Spleen (tissue), 11 donors: Measurements from ENCODE around the gene RAET1L. TPM values are rescaled to one million over a fixed set of nuclear protein-coding genes. Genes with fewer than 3 reads are reported as not detected.
"Not testable (repeated sequence)": the region's sequence is repeated elsewhere in the genome, so short reads cannot be mapped to it uniquely, and the experiment has no call there.

ENCODE experiments used
- DNase-seq: peaks from one replicate; pipeline ENCODE4 v3.0.0-alpha.2; 2020
- H3K27ac ChIP-seq, 8 donors: fragments of 200-600 bp; sonication (generic) in 7 of 8; 1 replicate in 4 of 8; 2 replicates in 4 of 8; pipeline versions ENCODE4 v1.5.0 to v1.8.0; 2016 to 2021; ENCODE audit warnings: inconsistent platforms in 4 of 8, mild to moderate bottlenecking in 4 of 8, moderate library complexity in 1 of 8
- H3K27me3 ChIP-seq, 7 donors: fragments of 200-600 bp; sonication (generic) in 6 of 7; replicated peaks in 1 of 7; 1 replicate in 4 of 7; 2 replicates in 3 of 7; pipeline versions ENCODE4 v1.5.0 to v1.8.0; 2016 to 2021; ENCODE audit warnings: inconsistent platforms in 3 of 7, mild to moderate bottlenecking in 1 of 7
- H3K36me3 ChIP-seq, 6 donors: fragments of 200-600 bp; sonication (generic) in 5 of 6; 1 replicate in 4 of 6; 2 replicates in 2 of 6; pipeline versions ENCODE4 v1.5.0 to v1.8.0; 2016 to 2021; ENCODE audit warnings: inconsistent platforms in 2 of 6
- H3K4me1 ChIP-seq, 6 donors: fragments of 200-600 bp; sonication (generic) in 5 of 6; 1 replicate in 3 of 6; 2 replicates in 3 of 6; pipeline versions ENCODE4 v1.5.0 to v1.8.0; 2016 to 2021; ENCODE audit warnings: inconsistent platforms in 3 of 6
- H3K4me3 ChIP-seq, 8 donors: fragments of 200-600 bp; sonication (generic) in 7 of 8; 1 replicate in 4 of 8; 2 replicates in 4 of 8; pipeline versions ENCODE4 v1.5.0 to v1.8.0; 2016 to 2021; ENCODE audit warnings: inconsistent platforms in 4 of 8, mild to moderate bottlenecking in 4 of 8, moderate library complexity in 2 of 8
- H3K9me3 ChIP-seq, 8 donors: fragments of 200-600 bp; sonication (generic) in 7 of 8; 1 replicate in 4 of 8; 2 replicates in 4 of 8; pipeline versions ENCODE4 v1.5.0 to v1.8.0; 2016 to 2021; ENCODE audit warnings: inconsistent platforms in 4 of 8
- POLR2A ChIP-seq, 3 donors: fragments of 450-650 bp; IDR thresholded peaks; one replicate each; pipeline ENCODE4 v1.5.1; 2017; ENCODE audit warnings: antibody characterized with exemption in 3 of 3, mild to moderate bottlenecking in 1 of 3
- POLR2AphosphoS5 ChIP-seq, 3 donors: sonication (generic); formaldehyde crosslinking; IDR thresholded peaks; one replicate each; pipeline ENCODE4 v1.5.1; 2017; ENCODE audit warnings: antibody characterized with exemption in 3 of 3
- WGBS, 5 donors: extraction: QIAGEN DNeasy Blood & Tissue Kit in 3 of 5; methylation state at CpG; one replicate each; pipeline versions ENCODE4 v1.1.5 to v1.1.7; 2013 to 2018; 5-methylcytosine and 5-hydroxymethylcytosine counted together
- intact Hi-C: fragments of 100-400 bp; cut with DNase I; formaldehyde crosslinking; loops from one replicate; pipeline ENCODE4 v1.15.0; 2023; ENCODE audit warnings: low total_unique reads
- polyA plus RNA-seq, 3 donors: library from polyadenylated mRNA; stranded (reverse); fragments of 200-250 nt; gene quantifications; one replicate each; pipeline ENCODE4 v1.2.1, GENCODE V29; 2013
- total RNA-seq, 7 donors: library from RNA; depleted of rRNA in 3 of 7; stranded (reverse); fragments of >200 nt in 3 of 7; fragmentation: NEBNext Ultra II Directional in 4 of 7; extraction: Animal tissue kit (Norgen Biotek cat#: 25700) in 4 of 7; gene quantifications; one replicate each; pipeline versions ENCODE4 v1.1.0 to v1.2.1, GENCODE V29; 2016 to 2021
- TF ChIP-seq, protein P1 (sequence below), 11 experiments: fragments of 200-600 bp in 7 of 11; fragments of 450-650 bp in 4 of 11; sonication (generic) in 4 of 11; IDR thresholded peaks in 8 of 11; conservative IDR thresholded peaks in 3 of 11; 1 replicate in 7 of 11; 2 replicates in 4 of 11; pipeline versions ENCODE4 v1.4.0 to v1.8.0; 2016 to 2021; ENCODE audit warnings: antibody characterized with exemption in 11 of 11, inconsistent platforms in 4 of 11, mild to moderate bottlenecking in 1 of 11
- donor health status: healthy with polysubstance abuse.
- donor health status: DM: no; HTN: no; CAD: no; lungs with moderate emphysema.
- donor health status: DM: no; HTN: no; CAD: no.
- donor health status: Bipolar disorder and iron deficiency.
- donor health status: healthy.
- donor health status: DM: no; HTN: no; CAD: no.
- donor health status: DM: yes; HTN: yes; CAD: no.

Gene RAET1L
- total and polyA plus RNA-seq, 10 donors, result not detected

DNA sequence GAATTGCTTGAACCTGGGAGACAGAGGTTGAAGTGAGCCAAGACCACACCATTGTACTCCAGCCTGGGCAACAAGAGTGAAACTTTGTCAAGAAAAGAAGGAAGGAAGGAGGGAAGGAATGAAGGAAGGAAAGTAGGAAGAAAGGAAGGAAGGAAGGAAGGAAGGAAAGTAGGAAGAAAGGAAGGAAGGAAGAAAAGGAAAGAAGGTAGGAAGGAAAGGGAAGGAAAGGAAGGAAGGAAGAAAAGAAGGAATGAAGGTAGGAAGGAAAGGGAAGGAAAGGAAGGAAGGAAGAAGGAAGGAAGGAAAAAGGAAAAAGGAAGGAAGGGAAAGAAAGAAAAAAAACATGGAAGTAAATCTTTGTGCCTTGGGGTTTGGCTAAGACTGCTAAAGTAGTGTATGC lies 49.9 kb downstream of the RAET1L start:
- H3K9me3 ChIP-seq, result no peaks in the 10 kb centered on the region
- H3K36me3 ChIP-seq, result no peaks in the 10 kb centered on the region
- no peak overlapping the region for H3K4me3 ChIP-seq
- TF ChIP-seq POLR2A (IDR thresholded peaks at IDR 0.05) (no peak), POLR2AphosphoS5 (IDR thresholded peaks at IDR 0.05) (no peak)
- TF ChIP-seq, protein P1, sequence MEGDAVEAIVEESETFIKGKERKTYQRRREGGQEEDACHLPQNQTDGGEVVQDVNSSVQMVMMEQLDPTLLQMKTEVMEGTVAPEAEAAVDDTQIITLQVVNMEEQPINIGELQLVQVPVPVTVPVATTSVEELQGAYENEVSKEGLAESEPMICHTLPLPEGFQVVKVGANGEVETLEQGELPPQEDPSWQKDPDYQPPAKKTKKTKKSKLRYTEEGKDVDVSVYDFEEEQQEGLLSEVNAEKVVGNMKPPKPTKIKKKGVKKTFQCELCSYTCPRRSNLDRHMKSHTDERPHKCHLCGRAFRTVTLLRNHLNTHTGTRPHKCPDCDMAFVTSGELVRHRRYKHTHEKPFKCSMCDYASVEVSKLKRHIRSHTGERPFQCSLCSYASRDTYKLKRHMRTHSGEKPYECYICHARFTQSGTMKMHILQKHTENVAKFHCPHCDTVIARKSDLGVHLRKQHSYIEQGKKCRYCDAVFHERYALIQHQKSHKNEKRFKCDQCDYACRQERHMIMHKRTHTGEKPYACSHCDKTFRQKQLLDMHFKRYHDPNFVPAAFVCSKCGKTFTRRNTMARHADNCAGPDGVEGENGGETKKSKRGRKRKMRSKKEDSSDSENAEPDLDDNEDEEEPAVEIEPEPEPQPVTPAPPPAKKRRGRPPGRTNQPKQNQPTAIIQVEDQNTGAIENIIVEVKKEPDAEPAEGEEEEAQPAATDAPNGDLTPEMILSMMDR (IDR thresholded peaks at IDR 0.05 in 8 of 11, conservative IDR thresholded peaks at IDR 0.05 in 3 of 11), result no peak
- intact Hi-C loops, result no loop called here
- H3K27ac ChIP-seq, result no peak overlapping the region
- H3K4me1 ChIP-seq, result no peaks in the 10 kb centered on the region
- DNase-seq, result no peak
- peaks cover 0 to 86% (median 25%) of the 10 kb centered on the region in 7 donors for H3K27me3 ChIP-seq

DNA sequence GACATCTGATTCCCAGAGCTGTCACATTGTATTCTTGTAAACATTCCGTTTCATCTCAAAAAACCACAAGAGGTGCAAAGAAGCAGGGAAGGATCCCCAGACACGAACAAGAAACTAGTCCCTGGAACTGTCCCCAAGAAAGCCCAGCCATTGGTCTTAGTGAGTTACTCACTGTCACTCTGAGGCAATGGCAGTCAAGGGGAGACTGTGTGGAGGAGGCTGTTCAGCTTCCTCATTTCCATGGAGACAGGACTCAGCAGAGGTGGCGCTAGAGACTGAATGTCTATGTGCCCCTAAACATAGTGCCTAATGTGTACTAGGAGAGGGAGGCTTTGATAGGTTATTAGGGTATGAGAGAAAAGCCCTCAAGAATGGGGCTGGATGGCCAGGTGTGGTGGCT lies 50.5 kb downstream of the RAET1L start:
- no peaks in the 10 kb centered on the region for H3K9me3 ChIP-seq
- DNase-seq, result no peak
- H3K4me1 ChIP-seq, result no peaks in the 10 kb centered on the region
- H3K27me3 ChIP-seq, result peaks cover 0 to 86% (median 25%) of the 10 kb centered on the region in 7 donors
- intact Hi-C loops, result no loop called here
- no peaks in the 10 kb centered on the region for H3K36me3 ChIP-seq
- WGBS, 5 donors, result 23 to 41% (median 34%) methylated on average over 3 of the region's 3 CpGs
- TF ChIP-seq POLR2A (IDR thresholded peaks at IDR 0.05) (no peak), POLR2AphosphoS5 (IDR thresholded peaks at IDR 0.05) (no peak)
- TF ChIP-seq, protein P1 (IDR thresholded peaks at IDR 0.05 in 8 of 11, conservative IDR thresholded peaks at IDR 0.05 in 3 of 11), result no peak
- no peak overlapping the region for H3K27ac ChIP-seq
- H3K4me3 ChIP-seq, result no peak overlapping the region

DNA sequence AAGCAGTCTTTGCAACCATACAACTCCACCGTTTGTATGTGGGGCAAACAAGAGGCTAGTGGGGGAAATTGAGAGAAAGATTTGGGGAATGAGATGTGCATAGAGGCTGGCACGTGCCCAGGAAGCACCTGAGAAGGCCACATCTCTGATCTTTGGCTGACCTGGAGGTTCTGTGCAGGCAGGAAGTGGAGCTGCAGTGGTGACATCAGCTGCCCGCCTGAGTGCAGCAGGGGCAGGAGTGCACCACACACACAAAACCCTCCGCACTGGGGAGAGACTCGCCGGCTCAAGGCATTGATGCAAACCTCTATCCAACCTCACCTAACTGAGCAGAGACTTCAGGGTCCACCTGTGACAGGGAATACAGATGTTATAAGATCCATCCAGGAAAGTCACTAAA lies 50.9 kb downstream of the RAET1L start:
- H3K4me3 ChIP-seq, intact Hi-C loops: not testable (repeated sequence)
- WGBS, 5 donors, result 46 to 66% (median 55%) methylated on average over 5 to 6 of the region's 6 CpGs

GRCh38 chr6:149969635-149970034 lies 55.7 kb downstream of the RAET1L start:
- intact Hi-C loops, result no loop called here
- WGBS, 5 donors, result 72 to 89% (median 75%) methylated on average over 2 of the region's 2 CpGs
- DNase-seq, result no peak

More for the DNA sequence above, 50.9 kb downstream of the RAET1L start:
- H3K36me3 ChIP-seq, H3K27ac ChIP-seq, DNase-seq, H3K4me1 ChIP-seq, H3K9me3 ChIP-seq: not testable (repeated sequence)
- H3K27me3 ChIP-seq, result peaks cover 0 to 86% (median 25%) of the 10 kb centered on the region in 7 donors

GRCh38 chr6:149968909-149969308 lies 56.4 kb downstream of the RAET1L start:
- H3K27ac ChIP-seq, H3K9me3 ChIP-seq, H3K36me3 ChIP-seq, H3K4me3 ChIP-seq, DNase-seq, intact Hi-C loops: not testable (repeated sequence)
- Histone ChIP-seq H3K27me3 (peaks cover 4 to 87% (median 28%) of the 10 kb centered on the region in 7 donors), H3K4me1 (peaks cover 0 to 17% (median 15%) of the 10 kb centered on the region in 6 donors)
- 59 to 81% (median 73%) methylated on average over 2 of the region's 2 CpGs for WGBS, 5 donors

More at GRCh38 chr6:149969635-149970034, 55.7 kb downstream of the RAET1L start:
- no peaks in the 10 kb centered on the region for H3K9me3 ChIP-seq
- H3K27me3 ChIP-seq, result peaks cover 0 to 87% (median 27%) of the 10 kb centered on the region in 7 donors
- peaks cover 0 to 10% (median 8%) of the 10 kb centered on the region in 6 donors for H3K4me1 ChIP-seq
- H3K4me3 ChIP-seq, result no peak overlapping the region
- no peak for TF ChIP-seq POLR2AphosphoS5 (IDR thresholded peaks at IDR 0.05)
- TF ChIP-seq POLR2A (IDR thresholded peaks at IDR 0.05), result no peak
- TF ChIP-seq, protein P1 (IDR thresholded peaks at IDR 0.05 in 8 of 11, conservative IDR thresholded peaks at IDR 0.05 in 3 of 11), result no peak
- H3K36me3 ChIP-seq, result no peaks in the 10 kb centered on the region
- no peak overlapping the region for H3K27ac ChIP-seq

Other genes starting within 250 kb of the RAET1L start
- gene LRP11, start 161.2 kb downstream of the RAET1L start, total RNA-seq, result 10 to 100 TPM in 3 of 7 donors, 1 to 10 TPM in 4; 5.3 to 15.0 (median 9.9) TPM
- 1 to 10 TPM in 2 of 3 donors, under 1 TPM in 1; 0.65 to 2.6 (median 2.0) TPM for gene LRP11, start 161.2 kb downstream of the RAET1L start, polyA plus RNA-seq
- gene RAET1E, start 127.4 kb downstream of the RAET1L start, total RNA-seq, result 1 to 10 TPM in 6 of 7 donors, under 1 TPM in 1; 0.94 to 3.4 (median 2.0) TPM
- under 1 TPM; 0.04 to 0.80 (median 0.23) TPM for gene RAET1E, start 127.4 kb downstream of the RAET1L start, polyA plus RNA-seq
- 1 to 10 TPM in 1 of 7 donors, not detected in 6; 1.2 TPM for gene RAET1G, start 102.4 kb downstream of the RAET1L start, total RNA-seq
- under 1 TPM in 1 of 3 donors, not detected in 2; 0.09 TPM for gene RAET1G, start 102.4 kb downstream of the RAET1L start, polyA plus RNA-seq
- not detected for gene ULBP2, start 83.5 kb downstream of the RAET1L start, total RNA-seq
- under 1 TPM; 0.10 to 0.30 (median 0.20) TPM for gene ULBP2, start 83.5 kb downstream of the RAET1L start, polyA plus RNA-seq
- under 1 TPM in 2 of 7 donors, not detected in 5; 0.23 to 0.34 TPM for gene ULBP1, start 61.6 kb downstream of the RAET1L start, total RNA-seq
- under 1 TPM in 2 of 3 donors, not detected in 1; 0.03 to 0.08 TPM for gene ULBP1, start 61.6 kb downstream of the RAET1L start, polyA plus RNA-seq
- gene ULBP3, start 43.6 kb upstream of the RAET1L start, total RNA-seq, result 1 to 10 TPM in 3 of 7 donors, under 1 TPM in 3, not detected in 1; 0.80 to 2.2 (median 1.1) TPM
- under 1 TPM; 0.15 to 0.52 (median 0.35) TPM for gene ULBP3, start 43.6 kb upstream of the RAET1L start, polyA plus RNA-seq
- under 1 TPM in 4 of 7 donors, not detected in 3; 0.13 to 0.39 (median 0.25) TPM for gene PPP1R14C, start 117.5 kb upstream of the RAET1L start, total RNA-seq
- under 1 TPM in 2 of 3 donors, not detected in 1; 0.06 to 0.13 TPM for gene PPP1R14C, start 117.5 kb upstream of the RAET1L start, polyA plus RNA-seq